Astrocyte (in vitro differentiated cells and primary cell): Measurements from ENCODE around the gene DISC1. TPM values are rescaled to one million over a fixed set of nuclear protein-coding genes. Genes with fewer than 3 reads are reported as not detected.

Source experiments
- DNase-seq: peaks from one replicate; pipeline ENCODE4 v3.0.0-alpha.2; 2010; ENCODE audit warnings: low read depth
- FAIRE-seq: peaks from 2 replicates; lab custom pipeline; 2011; peaks lifted over from hg19 to GRCh38; lab: Jason Lieb, UNC
- H2AFZ ChIP-seq: 2 replicates; pipeline ENCODE4 v1.6.0; 2012; ENCODE audit warnings: low read depth, low read length, inconsistent platforms
- H3K27ac ChIP-seq: 2 replicates; pipeline ENCODE4 v1.5.1; 2011; ENCODE audit warnings: low read depth, low read length, inconsistent platforms
- H3K27me3 ChIP-seq: 2 replicates; pipeline ENCODE4 v1.6.0; 2011; ENCODE audit warnings: low read length, inconsistent platforms; ENCODE audit not compliant: insufficient read depth
- H3K36me3 ChIP-seq: 2 replicates; pipeline ENCODE4 v1.5.1; 2011; ENCODE audit warnings: low read length, inconsistent platforms; ENCODE audit not compliant: insufficient read depth
- H3K4me1 ChIP-seq: 2 replicates; pipeline ENCODE4 v1.5.1; 2011; ENCODE audit warnings: low read length, inconsistent platforms; ENCODE audit not compliant: insufficient read depth
- H3K4me2 ChIP-seq: 2 replicates; pipeline ENCODE4 v1.6.0; 2012; ENCODE audit warnings: low read length, inconsistent platforms
- H3K4me3 ChIP-seq: 2 replicates; pipeline ENCODE4 v1.5.1; 2011; ENCODE audit warnings: low read depth, mild to moderate bottlenecking, low read length, inconsistent platforms; ENCODE audit not compliant: insufficient read depth
- H3K79me2 ChIP-seq: 2 replicates; pipeline ENCODE4 v1.6.0; 2012; ENCODE audit warnings: mild to moderate bottlenecking, low read length, inconsistent platforms; ENCODE audit not compliant: insufficient read depth
- H3K9ac ChIP-seq: 2 replicates; pipeline ENCODE4 v1.6.0; 2012; ENCODE audit warnings: mild to moderate bottlenecking, low read length, inconsistent platforms
- H3K9me3 ChIP-seq: 2 replicates; pipeline ENCODE4 v1.5.1; 2012; ENCODE audit warnings: low read depth, mild to moderate bottlenecking, low read length, inconsistent platforms; ENCODE audit not compliant: insufficient read depth
- H4K20me1 ChIP-seq: 2 replicates; pipeline ENCODE4 v1.6.0; 2012; ENCODE audit warnings: low read length, inconsistent platforms; ENCODE audit not compliant: insufficient read depth
- H3K27ac Mint-ChIP-seq: one replicate; pipeline ENCODE4 v1.8.0; 2021; ENCODE audit warnings: mild to moderate bottlenecking, mixed read lengths; ENCODE audit not compliant: unreplicated experiment
- H3K27me3 Mint-ChIP-seq: one replicate; pipeline ENCODE4 v1.8.0; 2021; ENCODE audit warnings: low read depth, mixed read lengths; ENCODE audit not compliant: unreplicated experiment
- H3K36me3 Mint-ChIP-seq: one replicate; pipeline ENCODE4 v1.8.0; 2021; ENCODE audit warnings: low read depth, mixed read lengths; ENCODE audit not compliant: unreplicated experiment
- H3K4me1 Mint-ChIP-seq: one replicate; pipeline ENCODE4 v1.8.0; 2021; ENCODE audit warnings: low read depth, mixed read lengths; ENCODE audit not compliant: unreplicated experiment
- H3K4me3 Mint-ChIP-seq: one replicate; pipeline ENCODE4 v1.8.0; 2021; ENCODE audit warnings: mild to moderate bottlenecking, moderate library complexity, mixed read lengths; ENCODE audit not compliant: unreplicated experiment
- H3K9me3 Mint-ChIP-seq: one replicate; pipeline ENCODE4 v1.8.0; 2021; ENCODE audit warnings: mild to moderate bottlenecking, mixed read lengths; ENCODE audit not compliant: unreplicated experiment
- EZH2 ChIP-seq: IDR thresholded peaks from 2 replicates; pipeline ENCODE4 v1.6.1; 2012; ENCODE audit warnings: mild to moderate bottlenecking, low read length, inconsistent platforms; ENCODE audit not compliant: insufficient read depth
- total RNA-seq: library from RNA; stranded (reverse); gene quantifications from 2 replicates; pipeline ENCODE4 v1.2.1, GENCODE V29; 2021
- TF ChIP-seq, protein P1 (sequence below): IDR thresholded peaks from 2 replicates; pipeline ENCODE4 v1.5.1; 2011; ENCODE audit warnings: low read depth, mild to moderate bottlenecking, inconsistent platforms, low read length, moderate library complexity; ENCODE audit not compliant: insufficient read depth

DISC1 gene
- total RNA-seq, 1 donor from 2014 or later: 9.1 TPM

- peaks cover 21% of the 10 kb centered on the region for H3K4me1 Mint-ChIP-seq
- Histone ChIP-seq H3K27ac (no peak overlapping the region), H3K4me2 (peak overlapping the region; percentile 98), H3K4me1 (peaks cover 3% of the 10 kb centered on the region), H4K20me1 (no peaks in the 10 kb centered on the region), H3K79me2 (no peaks in the 10 kb centered on the region), H2AFZ (peak overlapping the region; percentile 92), H3K9me3 (no peaks in the 10 kb centered on the region), H3K36me3 (no peaks in the 10 kb centered on the region), H3K27me3 (no peaks in the 10 kb centered on the region), H3K4me3 (peak overlapping the region; percentile 87), H3K9ac (peak overlapping the region; percentile 81)
- H3K36me3 Mint-ChIP-seq: no peaks in the 10 kb centered on the region
- peaks cover 2% of the 10 kb centered on the region for H3K9me3 Mint-ChIP-seq
- H3K27me3 Mint-ChIP-seq: peaks cover 16% of the 10 kb centered on the region
- TF ChIP-seq EZH2: no peak
- TF ChIP-seq, protein P1, sequence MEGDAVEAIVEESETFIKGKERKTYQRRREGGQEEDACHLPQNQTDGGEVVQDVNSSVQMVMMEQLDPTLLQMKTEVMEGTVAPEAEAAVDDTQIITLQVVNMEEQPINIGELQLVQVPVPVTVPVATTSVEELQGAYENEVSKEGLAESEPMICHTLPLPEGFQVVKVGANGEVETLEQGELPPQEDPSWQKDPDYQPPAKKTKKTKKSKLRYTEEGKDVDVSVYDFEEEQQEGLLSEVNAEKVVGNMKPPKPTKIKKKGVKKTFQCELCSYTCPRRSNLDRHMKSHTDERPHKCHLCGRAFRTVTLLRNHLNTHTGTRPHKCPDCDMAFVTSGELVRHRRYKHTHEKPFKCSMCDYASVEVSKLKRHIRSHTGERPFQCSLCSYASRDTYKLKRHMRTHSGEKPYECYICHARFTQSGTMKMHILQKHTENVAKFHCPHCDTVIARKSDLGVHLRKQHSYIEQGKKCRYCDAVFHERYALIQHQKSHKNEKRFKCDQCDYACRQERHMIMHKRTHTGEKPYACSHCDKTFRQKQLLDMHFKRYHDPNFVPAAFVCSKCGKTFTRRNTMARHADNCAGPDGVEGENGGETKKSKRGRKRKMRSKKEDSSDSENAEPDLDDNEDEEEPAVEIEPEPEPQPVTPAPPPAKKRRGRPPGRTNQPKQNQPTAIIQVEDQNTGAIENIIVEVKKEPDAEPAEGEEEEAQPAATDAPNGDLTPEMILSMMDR: no peak
- FAIRE-seq (no peak), DNase-seq (no peak)
- peak overlapping the region; percentile 67 for H3K27ac Mint-ChIP-seq
- H3K4me3 Mint-ChIP-seq: peak overlapping the region; percentile 95
Observed at GRCh38 chr1:231625975-231626534, 535 bp upstream of the DISC1 start.

- H3K4me3 Mint-ChIP-seq: peak overlapping the region; percentile 95
- peaks cover 2% of the 10 kb centered on the region for H3K9me3 Mint-ChIP-seq
- DNase-seq (no peak), FAIRE-seq (no peak)
- H3K27me3 ChIP-seq: no peaks in the 10 kb centered on the region
- TF ChIP-seq, protein P1: no peak
- TF ChIP-seq EZH2: no peak
- no peaks in the 10 kb centered on the region for H3K79me2 ChIP-seq
- peaks cover 24% of the 10 kb centered on the region for H3K4me1 Mint-ChIP-seq
- H3K4me3 ChIP-seq: peak overlapping the region; percentile 87
- H3K36me3 ChIP-seq: no peaks in the 10 kb centered on the region
- H3K4me2 ChIP-seq: peak overlapping the region; percentile 98
- peak overlapping the region; percentile 92 for H2AFZ ChIP-seq
- no peaks in the 10 kb centered on the region for H3K36me3 Mint-ChIP-seq
- H3K9me3 ChIP-seq: no peaks in the 10 kb centered on the region
- peak overlapping the region; percentile 81 for H3K9ac ChIP-seq
- H3K27ac ChIP-seq: peak overlapping the region; percentile 55
- peaks cover 11% of the 10 kb centered on the region for H3K27me3 Mint-ChIP-seq
- H3K27ac Mint-ChIP-seq: no peak overlapping the region
- peaks cover 3% of the 10 kb centered on the region for H3K4me1 ChIP-seq
- no peaks in the 10 kb centered on the region for H4K20me1 ChIP-seq
Observed at GRCh38 chr1:231626951-231627614, 493 bp downstream of the DISC1 start.
